Activated T-cell treated with anti-CD3 and anti-CD28 coated beads, Interleukin-2, amount 50 U/mL, for 72 hours (primary cell): ENCODE measurements around the gene SYK. TPM values are rescaled to one million over a fixed set of nuclear protein-coding genes. Genes with fewer than 3 reads are reported as not detected.
"Not testable (repeated sequence)": the region's sequence is repeated elsewhere in the genome, so short reads cannot be mapped to it uniquely, and the experiment has no call there.

Experiments used
- ATAC-seq, 2 donors: fragments of 150-1000 bp; cut with Tn5 transposase; replicated peaks in 1 of 2; 2 replicates each; pipeline ENCODE4 v1.10.0; 2021; ENCODE audit warnings: moderate library complexity in 2 of 2, mild to moderate bottlenecking in 1 of 2
- DNase-seq, 2 donors: peaks; one replicate each; pipeline ENCODE4 v3.0.0; 2021 to 2022; ENCODE audit warnings: mixed read lengths in 1 of 2
- H3K27ac Mint-ChIP-seq: one replicate; pipeline ENCODE4 v1.8.0; 2022; ENCODE audit warnings: mild to moderate bottlenecking, moderate library complexity, mixed read lengths
- H3K27me3 Mint-ChIP-seq: one replicate; pipeline ENCODE4 v1.8.0; 2022; ENCODE audit warnings: low read depth, mixed read lengths
- H3K36me3 Mint-ChIP-seq, 2 donors: one replicate each; pipeline ENCODE4 v1.8.0; 2022; ENCODE audit warnings: mixed read lengths in 2 of 2, mild to moderate bottlenecking in 1 of 2; ENCODE audit not compliant: insufficient read depth in 2 of 2
- H3K4me1 Mint-ChIP-seq: one replicate; pipeline ENCODE4 v1.8.0; 2022; ENCODE audit warnings: low read depth, mixed read lengths
- H3K4me3 Mint-ChIP-seq, 2 donors: one replicate each; pipeline ENCODE4 v1.8.0; 2022; ENCODE audit warnings: mild to moderate bottlenecking in 2 of 2, mixed read lengths in 2 of 2, moderate library complexity in 2 of 2
- H3K9me3 Mint-ChIP-seq, 2 donors: one replicate each; pipeline ENCODE4 v1.8.0; 2022; ENCODE audit warnings: mixed read lengths in 2 of 2
- total RNA-seq, 2 donors: library from RNA; stranded (reverse); gene quantifications; one replicate each; pipeline ENCODE4 v1.2.3, GENCODE V29; 2022

Gene SYK
- under 1 TPM; 0.19 to 0.44 TPM for total RNA-seq

- Mint-ChIP-seq H3K4me1 (peaks cover 7% of the 10 kb centered on the region), H3K9me3 (no peaks in the 10 kb centered on the region), H3K27ac (no peak within 1 kb of the TSS), H3K27me3 (peaks cover 89% of the 10 kb centered on the region), H3K4me3 (peak within 1 kb of the TSS; percentile 80 to 86), H3K36me3 (no peaks in the 10 kb centered on the region)
- ATAC-seq (peak; percentile 60 to 62), DNase-seq (peak; percentile 3 to 8)
Observed at GRCh38 chr9:90801241-90801972, at the start of gene SYK. Gene SYK, plus strand, starts transcription at chr9:90801819. Its CDS starts 42,080 bp downstream, at chr9:90843899.

GRCh38 chr9:90755514-90756371, 45.9 kb upstream of the SYK start:
- H3K4me1 Mint-ChIP-seq, ATAC-seq, H3K36me3 Mint-ChIP-seq, H3K4me3 Mint-ChIP-seq, H3K9me3 Mint-ChIP-seq, H3K27me3 Mint-ChIP-seq, H3K27ac Mint-ChIP-seq: not testable (repeated sequence)
- peak; percentile 73 to 80 for DNase-seq

- ATAC-seq, H3K4me3 Mint-ChIP-seq, H3K36me3 Mint-ChIP-seq, DNase-seq, H3K27ac Mint-ChIP-seq, H3K9me3 Mint-ChIP-seq, H3K27me3 Mint-ChIP-seq, H3K4me1 Mint-ChIP-seq: not testable (repeated sequence)
Observed at GRCh38 chr9:90760577-90760976, 41.0 kb upstream of the SYK start.

GRCh38 chr9:90766731-90767130, 34.9 kb upstream of the SYK start:
- H3K36me3 Mint-ChIP-seq, result peaks cover 2 to 3% of the 10 kb centered on the region in 2 donors
- no peaks in the 10 kb centered on the region for H3K4me1 Mint-ChIP-seq
- peaks cover 2 to 5% of the 10 kb centered on the region in 2 donors for H3K9me3 Mint-ChIP-seq
- H3K27ac Mint-ChIP-seq, result no peak overlapping the region
- ATAC-seq (no peak), DNase-seq (no peak)
- H3K27me3 Mint-ChIP-seq, result peaks cover 4% of the 10 kb centered on the region
- no peak overlapping the region for H3K4me3 Mint-ChIP-seq

- H3K4me1 Mint-ChIP-seq, result no peaks in the 10 kb centered on the region
- no peak overlapping the region for H3K4me3 Mint-ChIP-seq
- H3K36me3 Mint-ChIP-seq, result peaks cover 2 to 3% of the 10 kb centered on the region in 2 donors
- H3K9me3 Mint-ChIP-seq, result peaks cover 2 to 5% of the 10 kb centered on the region in 2 donors
- peaks cover 8% of the 10 kb centered on the region for H3K27me3 Mint-ChIP-seq
- no peak overlapping the region for H3K27ac Mint-ChIP-seq
- DNase-seq (no peak), ATAC-seq (no peak)
Observed at GRCh38 chr9:90767523-90768100, 34.0 kb upstream of the SYK start.

GRCh38 chr9:90770182-90770738, 31.4 kb upstream of the SYK start:
- DNase-seq, result no peak
- Mint-ChIP-seq H3K27me3 (peaks cover 8% of the 10 kb centered on the region), H3K9me3 (peaks cover 2 to 5% of the 10 kb centered on the region in 2 donors), H3K36me3 (peaks cover 2 to 3% of the 10 kb centered on the region in 2 donors), H3K4me1 (no peaks in the 10 kb centered on the region), H3K27ac (no peak overlapping the region), H3K4me3 (no peak overlapping the region)
- ATAC-seq, result no peak

GRCh38 chr9:90770927-90771326, 30.7 kb upstream of the SYK start:
- Mint-ChIP-seq H3K9me3 (peaks cover 2 to 5% of the 10 kb centered on the region in 2 donors), H3K36me3 (peaks cover 2 to 3% of the 10 kb centered on the region in 2 donors), H3K4me3 (no peak overlapping the region), H3K4me1 (no peaks in the 10 kb centered on the region), H3K27ac (no peak overlapping the region), H3K27me3 (peaks cover 8% of the 10 kb centered on the region)
- no peak for ATAC-seq
- no peak for DNase-seq

GRCh38 chr9:90772386-90772785, 29.2 kb upstream of the SYK start:
- Mint-ChIP-seq H3K9me3 (peaks cover 2% of the 10 kb centered on the region in 2 donors), H3K4me3 (no peak overlapping the region)
- DNase-seq, result no peak

GRCh38 chr9:90773617-90774016, 28.0 kb upstream of the SYK start:
- Mint-ChIP-seq H3K9me3 (no peaks in the 10 kb centered on the region), H3K36me3 (no peaks in the 10 kb centered on the region), H3K27ac (no peak overlapping the region), H3K4me1 (no peaks in the 10 kb centered on the region), H3K4me3 (no peak overlapping the region), H3K27me3 (peaks cover 10% of the 10 kb centered on the region)
- no peak for ATAC-seq
- DNase-seq, result no peak

More at GRCh38 chr9:90772386-90772785, 29.2 kb upstream of the SYK start:
- Mint-ChIP-seq H3K27ac (no peak overlapping the region), H3K27me3 (peaks cover 8% of the 10 kb centered on the region), H3K4me1 (no peaks in the 10 kb centered on the region), H3K36me3 (peaks cover 0 to 2% of the 10 kb centered on the region in 2 donors)
- no peak for ATAC-seq

- Mint-ChIP-seq H3K27me3 (peaks cover 14% of the 10 kb centered on the region), H3K9me3 (no peaks in the 10 kb centered on the region), H3K27ac (no peak overlapping the region), H3K4me3 (no peak overlapping the region), H3K36me3 (no peaks in the 10 kb centered on the region), H3K4me1 (no peaks in the 10 kb centered on the region)
- ATAC-seq, result no peak
- DNase-seq, result no peak
Observed at GRCh38 chr9:90774071-90774470, 27.5 kb upstream of the SYK start.

- DNase-seq (no peak), ATAC-seq (no peak)
- no peaks in the 10 kb centered on the region for H3K36me3 Mint-ChIP-seq
- no peak overlapping the region for H3K27ac Mint-ChIP-seq
- H3K9me3 Mint-ChIP-seq, result no peaks in the 10 kb centered on the region
- no peak overlapping the region for H3K4me3 Mint-ChIP-seq
- no peaks in the 10 kb centered on the region for H3K4me1 Mint-ChIP-seq
- H3K27me3 Mint-ChIP-seq, result peaks cover 14% of the 10 kb centered on the region
Observed at GRCh38 chr9:90774682-90775081, 26.9 kb upstream of the SYK start.

GRCh38 chr9:90775657-90776056, 26.0 kb upstream of the SYK start:
- Mint-ChIP-seq H3K36me3 (no peaks in the 10 kb centered on the region), H3K27me3 (peaks cover 14% of the 10 kb centered on the region), H3K27ac (no peak overlapping the region), H3K4me3 (no peak overlapping the region), H3K4me1 (no peaks in the 10 kb centered on the region), H3K9me3 (no peaks in the 10 kb centered on the region)
- DNase-seq (no peak), ATAC-seq (no peak)

- Mint-ChIP-seq H3K9me3 (no peaks in the 10 kb centered on the region), H3K27me3 (peaks cover 12% of the 10 kb centered on the region), H3K36me3 (no peaks in the 10 kb centered on the region), H3K4me1 (no peaks in the 10 kb centered on the region), H3K27ac (no peak overlapping the region), H3K4me3 (no peak overlapping the region)
- DNase-seq, result no peak
- ATAC-seq, result no peak
Observed at GRCh38 chr9:90778746-90779145, 22.9 kb upstream of the SYK start.
